Mucosa of stomach (tissue), 1 donor: ENCODE data around the gene NPTX2.

ENCODE experiments used
- H3K27me3 ChIP-seq: one replicate; pipeline ENCODE4 v1.7.0; 2013; ENCODE audit warnings: mild to moderate bottlenecking, low read length; ENCODE audit not compliant: control insufficient read depth, insufficient read depth
- H3K36me3 ChIP-seq: one replicate; pipeline ENCODE4 v1.7.0; 2013; ENCODE audit warnings: low read length; ENCODE audit not compliant: control insufficient read depth, insufficient read depth
- H3K4me1 ChIP-seq: one replicate; pipeline ENCODE4 v1.7.0; 2013; ENCODE audit warnings: mild to moderate bottlenecking, low read length; ENCODE audit not compliant: control insufficient read depth, insufficient read depth
- H3K4me3 ChIP-seq: one replicate; pipeline ENCODE4 v1.7.0; 2013; ENCODE audit warnings: low read length
- H3K9ac ChIP-seq: one replicate; pipeline ENCODE4 v1.7.0; 2013; ENCODE audit warnings: mild to moderate bottlenecking, low read length, moderate library complexity
- H3K9me3 ChIP-seq: one replicate; pipeline ENCODE4 v1.7.0; 2013; ENCODE audit warnings: mild to moderate bottlenecking, low read length, moderate library complexity; ENCODE audit not compliant: control insufficient read depth
- donor health status: Pancreatic carcinoma.

Gene NPTX2

GRCh38 chr7:98661607-98662006 lies 44.5 kb downstream of the NPTX2 start:
- H3K27me3 ChIP-seq, result no peaks in the 10 kb centered on the region
- no peaks in the 10 kb centered on the region for H3K4me1 ChIP-seq
- no peak overlapping the region for H3K9ac ChIP-seq
- H3K4me3 ChIP-seq, result no peak overlapping the region
- no peaks in the 10 kb centered on the region for H3K36me3 ChIP-seq
- H3K9me3 ChIP-seq, result no peaks in the 10 kb centered on the region

DNA sequence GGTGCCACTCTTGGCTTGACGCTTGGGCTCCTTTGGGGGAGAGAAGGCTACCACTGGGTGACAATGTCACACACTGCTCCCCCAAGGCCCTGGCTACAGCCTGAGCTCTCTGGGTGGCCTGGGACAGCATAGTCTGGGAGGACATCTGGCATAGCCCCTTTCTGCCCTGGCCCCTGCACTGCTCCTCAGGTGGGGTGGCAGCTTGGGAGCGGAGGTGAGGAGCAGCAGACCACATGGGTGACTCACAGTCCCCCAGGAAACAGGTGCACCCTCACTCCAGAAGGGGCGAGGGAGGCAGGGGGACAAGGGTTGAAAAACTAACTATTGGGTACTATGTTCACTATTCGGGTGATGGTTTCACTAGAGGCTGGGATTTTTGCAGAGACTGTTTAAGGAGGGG lies 45.2 kb downstream of the NPTX2 start:
- Histone ChIP-seq H3K4me3 (no peak overlapping the region), H3K9ac (no peak overlapping the region), H3K9me3 (no peaks in the 10 kb centered on the region), H3K36me3 (no peaks in the 10 kb centered on the region), H3K4me1 (no peaks in the 10 kb centered on the region), H3K27me3 (no peaks in the 10 kb centered on the region)

- Histone ChIP-seq H3K27me3 (no peaks in the 10 kb centered on the region), H3K36me3 (no peaks in the 10 kb centered on the region), H3K4me1 (no peaks in the 10 kb centered on the region), H3K9me3 (no peaks in the 10 kb centered on the region), H3K4me3 (no peak overlapping the region), H3K9ac (no peak overlapping the region)
Measured at GRCh38 chr7:98664882-98665281, 47.8 kb downstream of the NPTX2 start.

DNA sequence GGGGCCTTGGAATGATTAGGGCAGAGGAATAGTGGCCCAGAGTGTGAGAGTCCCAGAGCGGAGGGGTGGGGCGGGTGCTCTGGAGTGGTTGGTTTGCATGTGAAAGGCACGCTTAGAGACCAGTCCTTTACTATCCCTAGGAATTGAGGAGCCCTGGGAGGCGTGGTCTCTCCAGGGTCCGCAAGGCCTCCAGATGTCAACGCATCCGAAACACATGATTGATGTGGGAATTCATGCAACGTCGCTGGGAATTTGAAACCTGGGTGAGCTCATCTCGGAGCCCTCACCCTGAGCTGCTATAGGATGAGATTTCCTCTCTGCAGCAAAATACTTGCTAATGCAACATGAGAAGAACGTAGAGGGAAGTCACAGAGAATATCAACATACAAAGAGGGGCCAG lies 51.2 kb downstream of the NPTX2 start:
- Histone ChIP-seq H3K9ac (no peak overlapping the region), H3K36me3 (no peaks in the 10 kb centered on the region), H3K4me1 (no peaks in the 10 kb centered on the region), H3K9me3 (no peaks in the 10 kb centered on the region), H3K27me3 (no peaks in the 10 kb centered on the region), H3K4me3 (no peak overlapping the region)

DNA sequence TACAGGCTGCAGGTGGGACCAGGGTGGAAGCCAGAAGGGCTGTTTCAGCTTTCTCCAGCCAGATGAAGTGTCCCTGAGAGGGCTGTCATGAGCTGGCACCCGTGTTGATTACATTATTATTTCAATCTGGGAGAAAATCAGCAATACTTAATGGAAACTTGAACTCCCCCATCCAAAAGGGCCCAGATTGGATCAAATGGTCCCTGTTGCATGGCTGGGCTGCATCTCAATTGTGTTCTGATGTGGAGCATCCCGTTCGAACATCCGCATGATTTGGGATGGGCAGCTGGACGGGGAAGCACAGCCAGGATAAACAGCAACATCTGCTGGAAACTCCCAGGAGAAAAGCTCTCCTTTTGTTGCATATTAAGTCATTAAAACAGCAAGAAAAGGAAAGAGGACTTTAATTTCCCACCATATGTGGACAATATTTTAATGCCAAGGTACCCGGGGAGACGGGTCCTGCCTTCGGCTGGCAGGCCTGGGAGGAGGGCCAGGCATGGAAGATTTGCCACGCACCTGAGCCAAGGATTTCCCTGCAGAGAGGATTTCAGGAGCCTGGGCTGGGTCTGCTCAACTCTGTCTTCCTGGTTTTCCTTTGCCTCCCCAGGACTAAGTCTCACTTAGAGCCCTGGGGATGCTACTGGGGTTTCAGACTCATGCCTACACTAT lies 52.4 kb downstream of the NPTX2 start:
- no peaks in the 10 kb centered on the region for H3K4me1 ChIP-seq
- H3K36me3 ChIP-seq, result no peaks in the 10 kb centered on the region
- no peak overlapping the region for H3K9ac ChIP-seq
- H3K27me3 ChIP-seq, result no peaks in the 10 kb centered on the region
- H3K9me3 ChIP-seq, result peaks cover 3% of the 10 kb centered on the region
- H3K4me3 ChIP-seq, result no peak overlapping the region

DNA sequence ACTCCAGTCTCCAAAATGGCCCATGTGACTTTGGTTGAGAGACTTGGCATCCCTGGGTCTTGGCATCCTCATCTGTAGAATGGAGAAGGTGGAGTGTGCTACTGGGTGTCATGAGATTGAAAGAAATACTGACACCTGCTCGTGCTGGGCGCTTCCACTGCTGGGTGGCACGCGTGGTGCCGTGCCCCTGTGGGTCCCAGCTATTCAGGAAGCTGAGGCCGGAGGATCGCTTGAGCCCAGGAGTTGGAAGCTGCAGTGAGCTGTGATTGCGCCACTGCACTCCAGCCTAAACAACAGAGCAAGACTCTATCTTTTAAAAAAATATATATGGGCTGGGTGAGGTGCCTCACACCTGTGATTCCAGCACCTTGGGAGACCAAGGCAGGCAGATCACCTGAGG lies 53.1 kb downstream of the NPTX2 start:
- no peaks in the 10 kb centered on the region for H3K27me3 ChIP-seq

GRCh38 chr7:98671733-98672331 lies 54.7 kb downstream of the NPTX2 start:
- Histone ChIP-seq H3K4me3 (no peak overlapping the region), H3K9me3 (peaks cover 3% of the 10 kb centered on the region), H3K27me3 (no peaks in the 10 kb centered on the region), H3K36me3 (no peaks in the 10 kb centered on the region), H3K4me1 (no peaks in the 10 kb centered on the region), H3K9ac (no peak overlapping the region)

More for the DNA sequence above, 53.1 kb downstream of the NPTX2 start:
- Histone ChIP-seq H3K36me3 (no peaks in the 10 kb centered on the region), H3K9ac (no peak overlapping the region), H3K9me3 (peaks cover 3% of the 10 kb centered on the region), H3K4me3 (no peak overlapping the region), H3K4me1 (no peaks in the 10 kb centered on the region)

- no peaks in the 10 kb centered on the region for H3K36me3 ChIP-seq
- no peaks in the 10 kb centered on the region for H3K27me3 ChIP-seq
- H3K9ac ChIP-seq, result no peak overlapping the region
- no peak overlapping the region for H3K4me3 ChIP-seq
- H3K9me3 ChIP-seq, result peaks cover 3% of the 10 kb centered on the region
- no peaks in the 10 kb centered on the region for H3K4me1 ChIP-seq
Measured at GRCh38 chr7:98674461-98674860, 57.4 kb downstream of the NPTX2 start.

- no peak overlapping the region for H3K4me3 ChIP-seq
- H3K9me3 ChIP-seq, result peaks cover 3% of the 10 kb centered on the region
- H3K27me3 ChIP-seq, result no peaks in the 10 kb centered on the region
- no peak overlapping the region for H3K9ac ChIP-seq
- no peaks in the 10 kb centered on the region for H3K4me1 ChIP-seq
- H3K36me3 ChIP-seq, result no peaks in the 10 kb centered on the region
Measured at GRCh38 chr7:98674881-98675280, 57.8 kb downstream of the NPTX2 start.

- no peaks in the 10 kb centered on the region for H3K27me3 ChIP-seq
- peaks cover 3% of the 10 kb centered on the region for H3K9me3 ChIP-seq
- H3K9ac ChIP-seq, result no peak overlapping the region
- no peaks in the 10 kb centered on the region for H3K36me3 ChIP-seq
- H3K4me3 ChIP-seq, result no peak overlapping the region
- no peaks in the 10 kb centered on the region for H3K4me1 ChIP-seq
Measured at GRCh38 chr7:98678215-98678614, 61.1 kb downstream of the NPTX2 start.
